ENCODE measurements around the gene CCRL2.
"Not testable (repeated sequence)": the region's sequence is repeated elsewhere in the genome, so short reads cannot be mapped to it uniquely, and the experiment has no call there.

CCRL2 gene

GRCh38 chr3:46429671-46430070, 22.6 kb downstream of the CCRL2 start:
- no peak for DNase-seq (ENCODE audit: low read depth)

- DNase-seq (ENCODE audit: low read depth), result not testable (repeated sequence)
These were observed 23.8 kb downstream of the CCRL2 start for GRCh38 chr3:46430879-46431278.

GRCh38 chr3:46431905-46432304, 24.8 kb downstream of the CCRL2 start:
- DNase-seq (ENCODE audit: low read depth), result not testable (repeated sequence)

GRCh38 chr3:46433118-46433517, 26.1 kb downstream of the CCRL2 start:
- DNase-seq (ENCODE audit: low read depth), result not testable (repeated sequence)

- DNase-seq (ENCODE audit: low read depth), result no peak
These were observed 26.8 kb downstream of the CCRL2 start for GRCh38 chr3:46433841-46434240.

- DNase-seq (ENCODE audit: low read depth), result no peak
These were observed 28.1 kb downstream of the CCRL2 start for GRCh38 chr3:46435081-46435726.

GRCh38 chr3:46438831-46439230, 31.8 kb downstream of the CCRL2 start:
- DNase-seq (ENCODE audit: low read depth), result no peak

- DNase-seq (ENCODE audit: low read depth), result no peak
These were observed 33.7 kb downstream of the CCRL2 start for GRCh38 chr3:46440531-46441294.

GRCh38 chr3:46442576-46443530, 35.8 kb downstream of the CCRL2 start:
- DNase-seq (ENCODE audit: low read depth), result no peak

GRCh38 chr3:46447228-46447985, 40.3 kb downstream of the CCRL2 start:
- DNase-seq (ENCODE audit: low read depth), result no peak

- DNase-seq (ENCODE audit: low read depth), result no peak
These were observed 41.7 kb downstream of the CCRL2 start for GRCh38 chr3:46448721-46449120.

GRCh38 chr3:46449755-46450552, 42.9 kb downstream of the CCRL2 start:
- DNase-seq (ENCODE audit: low read depth), result no peak

- DNase-seq (ENCODE audit: low read depth), result no peak
These were observed 46.6 kb downstream of the CCRL2 start for GRCh38 chr3:46453526-46454208.

GRCh38 chr3:46454209-46454595, 47.1 kb downstream of the CCRL2 start:
- no peak for DNase-seq (ENCODE audit: low read depth)

GRCh38 chr3:46454606-46455005, 47.5 kb downstream of the CCRL2 start:
- no peak for DNase-seq (ENCODE audit: low read depth)

GRCh38 chr3:46455231-46456115, 48.4 kb downstream of the CCRL2 start:
- DNase-seq (ENCODE audit: low read depth), result no peak

- no peak for DNase-seq (ENCODE audit: low read depth)
These were observed 49.1 kb downstream of the CCRL2 start for GRCh38 chr3:46456118-46456517.

All from stimulated activated CD4-positive, alpha-beta T cell treated with anti-CD3 and anti-CD28 coated beads, Interleukin-2, amount 100 ng/mL, for 4 hours (primary cell).